ENCODE results near the gene SPIB.
A peak's percentile ranks its signal among the peaks of the same experiment; 100 is the strongest.
"Not testable (repeated sequence)": the region's sequence is repeated elsewhere in the genome, so short reads cannot be mapped to it uniquely, and the experiment has no call there.

SPIB gene

GRCh38 chr19:50418176-50419021, at the start of gene SPIB:
Gene SPIB, plus strand, starts transcription at chr19:50418938. Its CDS starts 25 bp downstream, at chr19:50418963.
- peak; percentile 37 for DNase-seq

GRCh38 chr19:50371914-50372475, 46.7 kb upstream of the SPIB start:
- DNase-seq: peak; percentile 23

GRCh38 chr19:50376166-50377050, 42.3 kb upstream of the SPIB start, which contains the start of gene NR1H2:
Gene NR1H2, plus strand, starts transcription at chr19:50376457. Its CDS starts 1,149 bp downstream, at chr19:50377606.
- DNase-seq: peak; percentile 99

GRCh38 chr19:50377051-50377461, 41.7 kb upstream of the SPIB start:
- DNase-seq: peak; percentile 78

- DNase-seq: peak; percentile 45
Observed at GRCh38 chr19:50377517-50377916, 41.2 kb upstream of the SPIB start.

DNA sequence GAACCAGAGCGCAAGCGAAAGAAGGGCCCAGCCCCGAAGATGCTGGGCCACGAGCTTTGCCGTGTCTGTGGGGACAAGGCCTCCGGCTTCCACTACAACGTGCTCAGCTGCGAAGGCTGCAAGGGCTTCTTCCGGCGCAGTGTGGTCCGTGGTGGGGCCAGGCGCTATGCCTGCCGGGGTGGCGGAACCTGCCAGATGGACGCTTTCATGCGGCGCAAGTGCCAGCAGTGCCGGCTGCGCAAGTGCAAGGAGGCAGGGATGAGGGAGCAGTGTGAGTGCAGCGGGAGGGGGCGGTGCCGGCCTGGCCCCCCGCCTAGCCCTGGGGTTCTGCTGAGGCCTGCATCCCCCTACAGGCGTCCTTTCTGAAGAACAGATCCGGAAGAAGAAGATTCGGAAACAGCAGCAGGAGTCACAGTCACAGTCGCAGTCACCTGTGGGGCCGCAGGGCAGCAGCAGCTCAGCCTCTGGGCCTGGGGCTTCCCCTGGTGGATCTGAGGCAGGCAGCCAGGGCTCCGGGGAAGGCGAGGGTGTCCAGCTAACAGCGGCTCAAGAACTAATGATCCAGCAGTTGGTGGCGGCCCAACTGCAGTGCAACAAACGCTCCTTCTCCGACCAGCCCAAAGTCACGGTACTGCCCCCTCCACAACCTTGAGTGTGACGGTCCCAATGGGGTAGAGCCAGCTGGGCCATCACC, 40.4 kb upstream of the SPIB start:
- no peak for DNase-seq

DNA sequence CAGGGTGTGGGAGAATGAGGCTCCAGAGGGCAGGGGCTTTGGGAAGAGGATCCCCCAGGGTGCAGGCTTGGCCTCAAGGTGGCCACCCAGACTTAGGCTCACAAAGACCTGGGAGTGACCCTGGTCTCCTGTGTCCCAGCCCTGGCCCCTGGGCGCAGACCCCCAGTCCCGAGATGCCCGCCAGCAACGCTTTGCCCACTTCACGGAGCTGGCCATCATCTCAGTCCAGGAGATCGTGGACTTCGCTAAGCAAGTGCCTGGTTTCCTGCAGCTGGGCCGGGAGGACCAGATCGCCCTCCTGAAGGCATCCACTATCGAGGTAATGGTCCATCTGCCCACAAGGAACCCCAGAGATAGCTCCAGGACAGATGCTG, 39.9 kb upstream of the SPIB start:
- no peak for DNase-seq

- DNase-seq: no peak
Observed at GRCh38 chr19:50379602-50380001, 39.1 kb upstream of the SPIB start.

DNA sequence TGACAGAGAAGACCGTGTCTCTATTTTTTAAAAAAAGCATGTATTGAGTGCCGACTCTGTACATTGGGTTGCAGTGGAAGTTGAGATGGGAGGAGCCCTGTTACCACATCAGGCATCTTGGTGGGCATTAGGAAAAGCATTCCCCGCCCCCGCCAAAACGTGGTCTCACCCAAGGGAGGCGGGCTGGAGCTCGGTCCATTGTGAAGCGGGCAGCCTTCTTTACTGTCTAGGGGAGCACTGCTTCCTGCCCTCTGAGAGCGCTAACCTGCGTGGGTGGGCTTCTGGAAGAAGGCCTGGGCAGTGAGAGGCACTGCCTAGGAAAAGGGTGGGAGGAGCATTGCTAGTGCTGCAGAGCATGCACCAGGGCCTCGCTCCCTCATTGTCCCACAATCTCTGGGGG, 38.6 kb upstream of the SPIB start:
- DNase-seq: no peak

DNA sequence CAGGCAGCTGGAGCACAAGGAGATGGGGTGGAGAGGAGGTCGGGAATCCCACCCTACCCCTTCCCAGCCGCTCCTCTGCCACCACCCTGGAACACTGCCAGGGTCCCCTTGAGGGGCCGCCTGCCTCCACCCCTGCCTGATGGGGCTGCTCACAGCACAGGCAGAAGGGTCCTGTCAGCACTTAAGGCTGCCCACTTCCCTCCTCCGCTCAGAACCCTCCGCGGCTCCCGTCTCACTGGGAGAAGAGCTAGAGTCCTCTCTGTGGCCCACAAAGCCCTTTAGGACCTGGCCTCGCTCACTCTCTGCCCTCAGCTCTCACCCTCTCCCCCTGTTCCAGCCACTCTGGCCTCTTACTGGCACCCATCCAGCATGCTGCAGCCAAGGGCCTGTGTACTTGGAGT, 38.0 kb upstream of the SPIB start:
- no peak for DNase-seq

- no peak for DNase-seq
Observed at GRCh38 chr19:50381881-50382729, 36.6 kb upstream of the SPIB start.

GRCh38 chr19:50383001-50383851, 35.5 kb upstream of the SPIB start:
- DNase-seq: no peak

DNA sequence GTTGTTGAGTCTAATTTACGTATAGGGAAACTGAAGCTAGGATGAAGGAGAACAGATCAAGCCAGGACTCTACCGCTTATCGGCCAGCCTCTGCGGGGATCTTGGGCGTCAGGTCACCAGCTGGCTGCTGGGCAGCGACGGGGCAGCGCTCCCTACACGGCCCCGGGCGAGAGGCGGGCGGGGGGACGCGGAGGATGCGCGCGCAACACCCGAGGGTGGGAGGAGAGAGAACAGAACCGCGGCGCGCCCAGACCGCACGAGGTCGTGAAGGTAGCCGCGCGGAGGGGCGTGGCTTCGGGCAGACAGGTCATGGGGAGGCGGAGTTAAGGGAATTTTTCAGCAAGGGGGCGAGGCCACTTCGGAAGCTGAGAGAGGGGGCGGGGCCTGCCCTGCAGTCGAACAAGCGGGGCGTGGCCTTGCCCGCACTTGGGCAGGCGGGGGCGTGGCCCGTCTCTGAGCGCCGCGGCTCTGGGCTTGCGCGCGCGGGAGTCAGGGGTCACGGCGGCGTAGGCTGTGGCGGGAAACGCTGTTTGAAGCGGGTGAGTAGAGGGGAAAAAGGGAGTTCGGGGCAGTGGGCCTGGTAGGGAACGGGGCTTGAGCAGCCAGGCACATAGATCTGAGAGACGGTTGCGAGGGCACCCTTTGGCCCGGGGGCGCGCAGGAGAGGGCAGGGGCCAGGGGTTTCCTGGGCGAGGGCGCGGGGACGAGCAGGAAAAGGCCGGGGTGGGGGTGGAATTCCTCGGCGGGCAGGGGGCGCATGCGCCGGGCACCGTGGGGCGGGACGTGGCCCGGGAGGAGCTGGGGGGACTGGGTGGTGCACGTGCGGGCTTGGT, 34.7 kb upstream of the SPIB start, which contains the start of gene POLD1:
Gene POLD1, plus strand, starts transcription at position 496 of the 833 bp plus-strand sequence. CDS start 14,505 bp downstream, outside the sequence.
- peak; percentile 99 for DNase-seq

- peak; percentile 55 for DNase-seq
Observed at GRCh38 chr19:50384685-50385535, 33.8 kb upstream of the SPIB start.

DNA sequence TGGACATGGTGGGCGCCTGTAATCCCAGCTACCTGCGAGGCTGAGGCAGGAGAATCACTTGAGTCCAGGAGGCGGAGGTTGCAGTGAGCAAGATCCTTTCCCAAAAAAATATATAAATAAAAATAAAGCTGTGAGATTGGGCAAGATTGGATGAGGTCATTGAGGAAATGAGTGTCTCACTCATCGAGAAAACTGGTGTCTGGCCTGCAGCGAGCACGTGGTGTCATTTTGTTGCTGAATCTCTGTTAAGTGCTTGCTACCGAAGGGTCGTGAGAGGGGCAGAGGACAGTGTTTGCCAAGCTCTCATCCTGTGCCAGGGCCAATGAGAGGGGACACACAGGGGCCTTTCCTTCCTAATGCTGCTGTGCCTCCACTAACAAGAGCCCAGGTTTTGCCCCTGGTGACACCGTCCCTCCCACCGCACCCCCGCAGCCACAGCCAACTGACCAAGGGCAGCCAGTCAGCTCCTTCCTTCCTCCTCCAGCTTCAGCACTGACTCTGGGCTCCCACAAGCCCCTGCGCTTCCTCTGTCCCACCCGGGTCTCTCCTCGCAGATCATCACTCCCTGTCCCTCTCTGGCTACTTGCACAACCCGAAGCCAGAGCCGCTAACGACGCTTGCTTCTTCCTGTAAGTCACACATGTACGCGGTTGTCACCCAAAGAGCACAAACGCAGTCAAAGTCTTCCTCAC, 31.4 kb upstream of the SPIB start:
- DNase-seq: no peak

DNA sequence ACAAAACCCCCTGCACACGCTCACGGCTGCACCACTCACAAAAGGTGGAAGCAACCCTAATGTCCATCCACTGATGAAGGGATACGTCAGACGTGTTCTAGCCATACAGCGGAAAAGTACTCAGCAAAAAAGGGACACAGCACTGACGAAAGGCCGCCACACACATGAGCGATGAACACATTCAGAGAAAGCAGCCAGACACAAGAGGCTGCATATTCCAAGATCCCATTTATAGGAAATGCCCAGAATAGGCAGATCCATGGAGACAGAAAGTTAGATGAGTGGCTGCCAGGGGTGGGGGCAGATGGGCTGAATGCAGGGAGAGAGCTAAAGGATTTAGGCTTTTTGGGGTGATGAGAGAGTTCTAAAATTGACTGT, 30.9 kb upstream of the SPIB start:
- no peak for DNase-seq

GRCh38 chr19:50390295-50390694, 28.4 kb upstream of the SPIB start:
- DNase-seq: not testable (repeated sequence)

- not testable (repeated sequence) for DNase-seq
Observed at GRCh38 chr19:50390952-50391351, 27.8 kb upstream of the SPIB start.

All from OCI-M1 (cell line).